BLaER1 treated with 17β-estradiol and CSF1 and Interleukin-3, amounts not matched to agents 10 nM and 100 nM (cell line): ENCODE results near the gene RPL27.
A peak's percentile ranks its signal among the peaks of the same experiment; 100 is the strongest.

Source experiments
- H3K27ac ChIP-seq, 11 experiments: shearing (Covaris generic); formaldehyde crosslinking; 2 replicates each; pipeline ENCODE4 v1.8.1; 2022
- H3K27me3 ChIP-seq, 11 experiments: shearing (Covaris generic); formaldehyde crosslinking; 2 replicates each; pipeline ENCODE4 v1.8.1; 2022
- H3K36me3 ChIP-seq, 11 experiments: shearing (Covaris generic); formaldehyde crosslinking; 2 replicates each; pipeline ENCODE4 v1.8.1; 2022
- H3K4me1 ChIP-seq, 10 experiments: shearing (Covaris generic); formaldehyde crosslinking; 2 replicates each; pipeline ENCODE4 v1.8.1; 2022
- H3K4me2 ChIP-seq, 11 experiments: shearing (Covaris generic); formaldehyde crosslinking; 2 replicates each; pipeline ENCODE4 v1.8.1; 2022
- H3K4me3 ChIP-seq, 10 experiments: shearing (Covaris generic); formaldehyde crosslinking; 2 replicates each; pipeline ENCODE4 v1.8.1; 2022
- H3K9ac ChIP-seq, 11 experiments: shearing (Covaris generic); formaldehyde crosslinking; 2 replicates each; pipeline ENCODE4 v1.8.1; 2022
- H3K9me3 ChIP-seq, 11 experiments: shearing (Covaris generic); formaldehyde crosslinking; replicated peaks in 1 of 11; 2 replicates each; pipeline ENCODE4 v1.8.1; 2022
- H4K20me1 ChIP-seq, 11 experiments: shearing (Covaris generic); formaldehyde crosslinking; 2 replicates each; pipeline ENCODE4 v1.8.1; 2022
- Cebpa-rat ChIP-seq, 11 experiments: shearing (Covaris generic); IDR thresholded peaks; 2 replicates each; pipeline ENCODE4 v1.8.1; 2022

The RPL27 gene

GRCh38 chr17:43006639-43007551, 8.7 kb downstream of the RPL27 start, which contains the start of gene IFI35:
IFI35 (plus strand) TSS chr17:43006784; CDS start chr17:43006948, 164 bp downstream.
- TF ChIP-seq Cebpa-rat (IDR thresholded peaks at IDR 0.05) = no peak
- Histone ChIP-seq H3K4me3 (peak within 1 kb of the TSS; percentile 59 to 75 (median 66)), H3K4me2 (peak within 1 kb of the TSS; percentile 87 to 98 (median 93)), H3K27me3 (no peaks in the 10 kb centered on the region), H3K4me1 (peaks cover 11 to 38% (median 18%) of the 10 kb centered on the region in 10 experiments; a peak in 19 of 20 replicates), H3K9ac (peak within 1 kb of the TSS; percentile 78 to 87 (median 83)), H3K36me3 (peaks cover 28 to 41% (median 38%) of the 10 kb centered on the region in 11 experiments), H3K9me3 (no peaks in the 10 kb centered on the region), H3K27ac (peak within 1 kb of the TSS; percentile 59 to 91 (median 84); a peak in 21 of 22 replicates), H4K20me1 (peaks cover 24 to 49% (median 41%) of the 10 kb centered on the region in 11 experiments; a peak in 21 of 22 replicates)

- Histone ChIP-seq H3K9ac (no peak overlapping the region), H3K4me2 (no peak overlapping the region), H3K4me1 (peaks cover 11 to 60% (median 37%) of the 10 kb centered on the region in 10 experiments), H4K20me1 (peaks cover 0 to 56% (median 6%) of the 10 kb centered on the region in 11 experiments; a peak in 11 of 22 replicates), H3K27ac (no peak overlapping the region), H3K36me3 (peaks cover 16 to 44% (median 34%) of the 10 kb centered on the region in 11 experiments), H3K4me3 (no peak overlapping the region), H3K9me3 (no peaks in the 10 kb centered on the region), H3K27me3 (no peaks in the 10 kb centered on the region)
- TF ChIP-seq Cebpa-rat (IDR thresholded peaks at IDR 0.05) = no peak
These were observed 12.6 kb downstream of the RPL27 start for GRCh38 chr17:43010667-43011308.

- Histone ChIP-seq H3K27me3 (no peaks in the 10 kb centered on the region), H3K36me3 (peaks cover 22 to 55% (median 40%) of the 10 kb centered on the region in 11 experiments; a peak in 21 of 22 replicates), H3K27ac (no peak overlapping the region), H3K9ac (no peak overlapping the region), H4K20me1 (peaks cover 0 to 67% (median 0%) of the 10 kb centered on the region in 11 experiments; a peak in 6 of 22 replicates), H3K4me1 (peaks cover 6 to 64% (median 32%) of the 10 kb centered on the region in 10 experiments), H3K4me3 (no peak overlapping the region), H3K4me2 (no peak overlapping the region), H3K9me3 (no peaks in the 10 kb centered on the region)
- no peak for TF ChIP-seq Cebpa-rat (IDR thresholded peaks at IDR 0.05)
These were observed 13.7 kb downstream of the RPL27 start for GRCh38 chr17:43011728-43012472.

- Histone ChIP-seq H3K9ac (peak overlapping the region in 2 of 11 experiments; percentile 50 to 64; a peak in 2 of 22 replicates), H3K4me2 (peak overlapping the region in 1 of 11 experiments; percentile 60; a peak in 2 of 22 replicates), H4K20me1 (peaks cover 0 to 81% (median 0%) of the 10 kb centered on the region in 11 experiments; a peak in 7 of 22 replicates), H3K27ac (peak overlapping the region in 1 of 11 experiments; percentile 69; a peak in 2 of 22 replicates), H3K36me3 (peaks cover 22 to 69% (median 47%) of the 10 kb centered on the region in 11 experiments; a peak in 21 of 22 replicates), H3K9me3 (no peaks in the 10 kb centered on the region), H3K4me1 (peaks cover 4 to 55% (median 31%) of the 10 kb centered on the region in 10 experiments), H3K27me3 (no peaks in the 10 kb centered on the region), H3K4me3 (no peak overlapping the region)
- TF ChIP-seq Cebpa-rat (IDR thresholded peaks at IDR 0.05) = no peak
These were observed 15.1 kb downstream of the RPL27 start for GRCh38 chr17:43013296-43013695.

GRCh38 chr17:43014020-43014648, 15.9 kb downstream of the RPL27 start:
- TF ChIP-seq Cebpa-rat (IDR thresholded peaks at IDR 0.05) = 0 out of 22 replicates have a peak, but pooled peaks of 1 of the 11 experiments have one; percentile 18
- Histone ChIP-seq H3K9me3 (no peaks in the 10 kb centered on the region), H3K9ac (peak overlapping the region in 8 of 11 experiments; percentile 1 to 64 (median 35); a peak in 9 of 22 replicates), H3K27me3 (no peaks in the 10 kb centered on the region), H3K27ac (peak overlapping the region in 7 of 11 experiments; percentile 0 to 70 (median 50); a peak in 11 of 22 replicates), H3K4me1 (peaks cover 13 to 63% (median 40%) of the 10 kb centered on the region in 10 experiments), H4K20me1 (peaks cover 0 to 89% (median 0%) of the 10 kb centered on the region in 11 experiments; a peak in 8 of 22 replicates), H3K36me3 (peaks cover 22 to 77% (median 50%) of the 10 kb centered on the region in 11 experiments; a peak in 21 of 22 replicates), H3K4me3 (no peak overlapping the region), H3K4me2 (peak overlapping the region in 7 of 11 experiments; percentile 11 to 80 (median 63); a peak in 13 of 22 replicates)

GRCh38 chr17:43014649-43015542, 16.7 kb downstream of the RPL27 start:
- peak overlapping the region in 9 of 11 experiments; percentile 1 to 64 (median 29); a peak in 10 of 22 replicates for H3K9ac ChIP-seq
- peak overlapping the region in 7 of 11 experiments; percentile 0 to 70 (median 50); a peak in 12 of 22 replicates for H3K27ac ChIP-seq
- no peaks in the 10 kb centered on the region for H3K27me3 ChIP-seq
- peaks cover 22 to 84% (median 50%) of the 10 kb centered on the region in 11 experiments; a peak in 21 of 22 replicates for H3K36me3 ChIP-seq
- no peak for TF ChIP-seq Cebpa-rat (IDR thresholded peaks at IDR 0.05)
- H3K4me2 ChIP-seq = peak overlapping the region in 7 of 11 experiments; percentile 11 to 80 (median 63); a peak in 12 of 22 replicates
- no peaks in the 10 kb centered on the region for H3K9me3 ChIP-seq
- peaks cover 20 to 71% (median 47%) of the 10 kb centered on the region in 10 experiments for H3K4me1 ChIP-seq
- no peak overlapping the region for H3K4me3 ChIP-seq
- peaks cover 0 to 97% (median 4%) of the 10 kb centered on the region in 11 experiments; a peak in 8 of 22 replicates for H4K20me1 ChIP-seq

- H3K27me3 ChIP-seq = no peaks in the 10 kb centered on the region
- TF ChIP-seq Cebpa-rat (IDR thresholded peaks at IDR 0.05) = no peak
- peak overlapping the region in 3 of 11 experiments; percentile 9 to 64 (median 23); a peak in 2 of 22 replicates for H3K9ac ChIP-seq
- H4K20me1 ChIP-seq = peaks cover 0 to 100% (median 4%) of the 10 kb centered on the region in 11 experiments; a peak in 8 of 22 replicates
- peak overlapping the region in 3 of 11 experiments; percentile 24 to 70 (median 69); a peak in 3 of 22 replicates for H3K27ac ChIP-seq
- H3K4me1 ChIP-seq = peaks cover 27 to 74% (median 54%) of the 10 kb centered on the region in 10 experiments
- H3K9me3 ChIP-seq = no peaks in the 10 kb centered on the region
- H3K4me3 ChIP-seq = no peak overlapping the region
- H3K4me2 ChIP-seq = peak overlapping the region in 5 of 11 experiments; percentile 60 to 80 (median 74); a peak in 8 of 22 replicates
- peaks cover 22 to 90% (median 50%) of the 10 kb centered on the region in 11 experiments; a peak in 21 of 22 replicates for H3K36me3 ChIP-seq
These were observed 17.4 kb downstream of the RPL27 start for GRCh38 chr17:43015579-43015978.
